Measurements from ENCODE around the gene CTSG.
"Not testable (repeated sequence)": the region's sequence is repeated elsewhere in the genome, so short reads cannot be mapped to it uniquely, and the experiment has no call there.

CTSG gene

GRCh38 chr14:24576182-24576581, at the start of gene CTSG:
CTSG (minus strand) TSS chr14:24576250; CDS start chr14:24576223, 27 bp downstream.
- DNase-seq, result no peak

DNA sequence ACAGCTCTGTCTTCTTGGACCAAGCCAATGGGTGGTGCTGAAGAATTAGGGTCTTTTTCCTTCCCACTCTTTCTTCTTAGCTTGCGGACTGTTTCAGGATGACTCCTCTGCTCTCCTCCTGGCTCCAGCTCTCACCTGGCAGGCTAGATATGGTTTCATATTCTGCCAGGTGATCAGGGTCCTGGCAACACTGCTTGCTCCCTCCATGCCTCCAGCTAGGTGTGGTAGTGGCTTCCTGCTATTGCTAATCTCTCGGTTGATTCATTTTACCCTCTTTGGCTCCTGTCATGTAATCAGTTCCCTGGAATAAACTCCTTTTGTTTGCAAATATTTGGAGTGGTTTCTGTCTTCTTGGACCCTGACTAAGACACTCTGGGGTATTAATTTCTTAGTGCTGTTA, 37.7 kb upstream of the CTSG start:
- DNase-seq, result no peak

DNA sequence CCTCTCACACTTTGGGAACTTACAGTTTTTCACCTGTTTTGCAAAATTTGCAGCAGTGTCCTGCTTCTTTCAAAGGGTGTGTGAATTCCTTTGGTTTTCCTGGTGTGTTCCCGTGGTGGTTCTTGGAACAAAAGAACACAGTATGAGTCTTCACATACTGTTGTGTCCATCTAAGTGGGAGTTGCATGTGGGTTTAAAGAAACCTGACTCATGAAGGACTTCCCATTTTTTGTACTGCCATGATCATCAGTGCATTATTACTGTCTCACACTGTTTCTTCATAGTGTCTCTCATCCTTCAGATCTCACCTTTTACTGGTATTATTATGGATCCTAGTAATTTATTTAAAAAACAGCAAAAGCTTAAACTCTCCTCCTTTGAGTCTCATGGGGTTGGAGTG, 37.2 kb upstream of the CTSG start:
- no peak for DNase-seq

DNA sequence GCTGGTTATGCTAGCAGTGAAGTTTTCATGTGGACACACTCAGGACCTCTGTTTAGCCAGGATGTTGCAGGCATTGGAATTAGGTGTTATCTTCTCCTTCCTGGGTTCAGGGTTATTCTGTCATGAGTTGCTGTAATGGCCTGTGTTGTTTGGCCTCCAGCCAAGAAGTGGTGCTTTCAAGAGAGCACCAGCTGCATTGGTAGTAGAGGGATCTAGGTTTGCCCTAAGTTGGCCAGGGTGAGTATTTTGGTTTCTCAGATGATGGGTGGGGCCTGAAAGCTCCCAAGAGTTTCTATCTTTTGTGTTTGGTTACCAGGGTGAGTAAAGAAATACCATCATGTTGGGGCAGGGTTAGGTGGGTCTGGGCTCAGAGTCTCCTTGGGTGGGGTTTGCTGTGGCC, 36.1 kb upstream of the CTSG start:
- no peak for DNase-seq

DNA sequence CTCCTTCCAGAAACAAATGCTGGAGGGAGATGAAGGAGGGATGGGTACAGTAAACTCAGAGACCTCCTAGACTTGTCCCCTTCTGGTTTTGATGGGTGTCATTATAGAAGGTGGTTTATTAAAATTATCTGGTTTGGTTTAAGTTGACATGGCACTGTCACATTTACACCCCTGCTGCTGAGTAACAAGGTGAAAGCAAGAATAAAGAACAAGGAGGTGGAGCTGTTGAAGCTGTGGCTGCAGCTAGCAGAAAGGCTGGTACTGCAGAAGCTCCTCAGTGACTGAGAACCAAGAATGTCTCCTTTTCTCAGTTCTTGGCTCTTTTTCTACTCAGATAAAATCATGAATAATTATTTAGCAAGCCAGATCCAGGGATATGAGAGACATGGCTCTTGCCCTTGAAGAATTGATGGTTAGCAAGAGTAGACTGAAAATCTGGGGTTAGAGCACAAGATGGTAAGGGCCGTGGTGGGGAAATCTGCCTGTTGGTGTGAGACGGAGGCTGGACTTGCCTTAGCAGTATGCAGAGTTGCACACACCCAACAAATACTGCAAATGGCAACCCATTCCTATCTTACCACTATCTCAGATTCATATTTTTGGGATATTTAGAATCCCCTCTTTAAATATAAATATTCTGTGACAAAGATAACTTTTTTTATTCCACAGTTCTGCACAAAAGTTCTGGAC, 33.8 kb upstream of the CTSG start, which contains the start of gene GZMH:
Gene GZMH, minus strand, starts transcription at position 31 of the 690 bp plus-strand sequence. CDS start 72 bp downstream, outside the sequence.
- no peak for DNase-seq

GRCh38 chr14:24607635-24608514, 31.8 kb upstream of the CTSG start:
- DNase-seq, result no peak

DNA sequence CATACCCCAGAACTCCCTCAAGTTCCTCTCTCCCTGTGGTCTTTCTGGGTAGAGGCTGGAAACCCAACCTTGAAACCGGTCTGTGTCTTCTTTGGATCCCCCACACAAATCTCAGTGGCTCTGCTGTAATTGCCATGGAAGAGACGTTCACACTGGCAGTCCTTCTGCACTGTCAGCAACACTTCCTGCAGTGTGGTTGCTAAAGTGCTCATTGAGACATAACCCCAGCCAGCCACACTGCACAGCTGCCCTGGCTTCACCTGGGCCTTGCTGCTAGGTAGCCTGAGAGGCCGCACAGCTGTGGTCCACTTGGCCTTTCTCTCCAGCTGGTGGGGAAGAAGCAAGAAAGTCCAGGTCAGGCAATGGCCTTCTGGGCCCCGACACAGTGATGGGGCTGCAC, 31.0 kb upstream of the CTSG start:
- DNase-seq, result no peak

DNA sequence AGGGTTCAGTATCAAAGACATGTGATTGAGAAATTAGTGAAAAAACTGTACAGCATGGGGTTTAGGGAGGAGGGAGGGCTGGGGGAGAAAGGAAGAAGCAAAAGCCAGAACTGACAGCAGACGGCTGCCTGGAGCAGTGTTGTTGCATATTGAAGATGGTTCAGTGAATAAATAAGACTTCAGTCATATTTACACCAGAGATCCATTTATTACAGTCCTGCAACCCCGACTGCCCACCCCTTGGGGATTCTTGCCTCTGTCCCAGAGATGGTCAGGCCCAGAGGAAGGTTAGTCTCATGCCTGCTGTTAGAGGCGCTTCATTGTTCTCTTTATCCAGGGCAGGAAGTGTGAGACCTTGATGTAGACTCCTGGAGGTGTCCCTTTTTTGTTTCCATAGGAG, 30.2 kb upstream of the CTSG start:
- no peak for DNase-seq

GRCh38 chr14:24605435-24606190, 29.6 kb upstream of the CTSG start:
- no peak for DNase-seq

- no peak for DNase-seq
Observed at GRCh38 chr14:24597403-24597802, 21.4 kb upstream of the CTSG start.

DNA sequence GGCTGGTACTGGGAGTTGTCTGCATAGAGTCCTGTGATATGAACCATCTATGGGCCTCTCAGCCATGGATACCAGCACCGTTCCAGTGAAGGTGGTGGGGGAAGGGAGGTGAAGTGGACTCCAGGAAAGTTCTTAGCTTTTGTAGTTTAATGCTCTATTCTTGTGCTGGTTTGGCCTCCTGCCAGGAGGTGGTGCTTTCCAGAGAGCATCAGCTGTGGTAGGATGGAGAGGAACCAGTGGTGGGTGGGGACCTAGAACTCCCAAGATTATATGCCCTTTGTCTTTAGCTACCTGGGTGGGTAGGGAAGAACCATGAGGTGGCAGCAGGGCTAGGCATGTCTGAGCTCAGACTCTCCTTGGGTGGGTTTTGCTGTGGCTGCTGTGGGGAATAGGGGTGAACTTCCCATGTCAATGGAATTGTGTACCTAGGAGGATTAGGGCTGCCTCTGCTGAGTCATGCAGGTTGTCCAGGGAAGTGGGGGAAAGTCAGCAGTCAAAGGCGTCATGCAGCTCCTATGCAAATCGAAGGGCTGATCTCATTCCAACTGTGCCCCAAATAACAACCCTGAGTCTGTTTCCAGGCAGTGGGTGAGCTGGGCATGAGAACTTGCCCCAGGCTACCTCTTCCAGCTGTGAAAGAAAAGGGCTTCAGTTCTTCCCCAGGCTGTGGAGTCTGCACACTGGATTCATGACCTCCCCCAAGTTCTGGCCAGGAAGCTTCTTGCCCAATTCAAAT, 19.2 kb upstream of the CTSG start:
- no peak for DNase-seq

- DNase-seq, result not testable (repeated sequence)
Observed at GRCh38 chr14:24591004-24591403, 15.0 kb upstream of the CTSG start.

DNA sequence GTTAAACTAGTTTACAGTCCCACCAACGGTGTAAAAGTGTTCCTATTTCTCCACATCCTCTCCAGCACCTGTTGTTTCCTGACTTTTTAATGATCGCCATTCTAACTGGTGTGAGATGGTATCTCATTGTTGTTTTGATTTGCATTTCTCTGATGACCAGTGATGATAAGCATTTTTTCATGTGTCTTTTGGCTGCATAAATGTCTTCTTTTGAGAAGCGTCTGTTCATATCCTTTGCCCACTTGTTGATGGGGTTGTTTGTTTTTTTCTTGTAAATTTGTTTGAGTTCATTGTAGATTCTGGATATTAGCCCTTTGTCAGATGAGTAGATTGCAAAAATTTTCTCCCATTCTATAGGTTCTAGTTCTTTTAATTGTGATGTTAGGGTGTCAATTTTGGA, 8.4 kb upstream of the CTSG start:
- not testable (repeated sequence) for DNase-seq

- no peak for DNase-seq
Observed at GRCh38 chr14:24578558-24578957, 2.5 kb upstream of the CTSG start.

DNA sequence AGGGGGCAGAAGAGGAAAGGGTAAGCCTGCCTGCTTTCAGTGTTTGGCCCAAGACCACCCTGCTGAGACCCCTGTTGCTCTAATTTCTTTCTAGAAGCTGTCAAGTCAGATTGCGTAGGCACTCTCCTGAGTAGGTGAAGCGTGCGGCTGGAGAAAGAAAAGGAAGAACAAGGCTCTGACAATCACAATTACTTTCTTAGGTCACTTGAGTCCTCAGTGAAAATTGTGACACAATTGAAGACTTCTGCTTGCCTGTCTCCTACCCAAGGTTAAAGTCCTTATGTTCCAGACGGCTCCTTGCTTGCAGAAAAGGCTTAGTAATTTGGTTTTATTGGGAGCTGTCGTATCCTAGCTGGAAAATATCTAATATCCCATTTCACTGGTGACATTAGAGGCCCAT, 721 bp upstream of the CTSG start:
- no peak for DNase-seq

- DNase-seq, result no peak
Observed at GRCh38 chr14:24574206-24574774, 1.8 kb downstream of the CTSG start.

- no peak for DNase-seq
Observed at GRCh38 chr14:24566318-24566717, 9.7 kb downstream of the CTSG start.

DNA sequence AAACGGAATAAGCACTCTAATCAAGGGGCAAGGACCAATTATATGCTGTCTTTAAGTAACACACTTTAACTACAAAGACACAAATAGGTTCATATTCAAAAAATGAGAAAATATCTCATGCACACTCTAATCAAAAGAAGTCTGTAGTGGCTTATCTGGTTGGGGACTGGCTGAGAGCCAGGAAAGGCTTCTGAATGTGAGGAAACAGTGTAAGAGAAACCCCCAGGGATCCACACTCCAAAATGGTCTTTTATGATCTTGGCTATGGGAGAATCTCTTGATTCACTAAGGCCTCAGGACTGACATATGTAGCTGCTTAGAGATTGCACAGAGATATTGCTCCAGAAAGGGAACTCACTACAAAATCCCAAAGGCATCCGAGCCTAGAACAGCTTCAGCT, 10.3 kb downstream of the CTSG start:
- DNase-seq, result no peak

DNA sequence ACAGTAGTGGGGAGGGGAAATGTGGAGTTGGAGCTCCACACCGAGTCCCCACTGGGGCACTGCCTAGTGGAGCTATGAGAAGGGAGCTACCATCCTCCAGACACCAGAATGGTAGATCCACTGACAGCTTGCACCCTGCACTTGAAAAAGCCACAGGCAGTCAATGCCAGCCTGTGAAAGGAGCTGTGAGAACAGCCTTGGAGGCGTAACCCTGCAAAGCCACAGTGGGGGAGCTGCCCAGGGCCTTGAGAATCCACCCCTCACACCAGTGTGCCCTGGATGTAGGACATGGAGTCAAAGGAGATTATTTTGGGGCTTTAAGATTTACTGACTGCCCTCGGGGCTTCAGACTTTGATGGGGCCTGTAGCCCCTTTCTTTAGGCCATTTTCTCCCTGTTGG, 12.5 kb downstream of the CTSG start:
- no peak for DNase-seq

- peak; percentile 75 for DNase-seq
Observed at GRCh38 chr14:24556756-24557155, 19.3 kb downstream of the CTSG start.

- not testable (repeated sequence) for DNase-seq
Observed at GRCh38 chr14:24549064-24549463, 27.0 kb downstream of the CTSG start.

GRCh38 chr14:24542346-24542936, 33.6 kb downstream of the CTSG start:
- no peak for DNase-seq

All from NCI-H226 (cell line).